Esophagus muscularis mucosa (tissue), 4 donors: ENCODE data around the gene LIN28B. TPM values are rescaled to one million over a fixed set of nuclear protein-coding genes. Genes with fewer than 3 reads are reported as not detected.
A peak's percentile ranks its signal among the peaks of the same experiment; 100 is the strongest.
"Not testable (repeated sequence)": the region's sequence is repeated elsewhere in the genome, so short reads cannot be mapped to it uniquely, and the experiment has no call there.

Experiments
- DNase-seq: peaks from one replicate; pipeline ENCODE4 v3.0.0-alpha.2; 2017; ENCODE audit errors: extremely low spot score
- H3K27ac ChIP-seq, 4 donors: fragments of 200-600 bp; sonication (generic); replicated peaks in 1 of 4; 1 replicate in 3 of 4; 2 replicates in 1 of 4; pipeline ENCODE4 v1.5.1; 2016 to 2019; ENCODE audit warnings: mild to moderate bottlenecking in 1 of 4
- H3K27me3 ChIP-seq, 4 donors: fragments of 200-600 bp; sonication (generic); one replicate each; pipeline versions ENCODE4 v1.5.1 to v1.6.0; 2016 to 2019
- H3K36me3 ChIP-seq, 4 donors: fragments of 200-600 bp; sonication (generic); one replicate each; pipeline ENCODE4 v1.5.1; 2016 to 2019
- H3K4me1 ChIP-seq, 4 donors: fragments of 200-600 bp; sonication (generic); one replicate each; pipeline ENCODE4 v1.5.1; 2016 to 2019
- H3K4me3 ChIP-seq, 4 donors: fragments of 200-600 bp; sonication (generic); 1 replicate in 2 of 4; 2 replicates in 2 of 4; pipeline ENCODE4 v1.5.1; 2016 to 2019; ENCODE audit warnings: mild to moderate bottlenecking in 4 of 4, moderate library complexity in 1 of 4
- H3K9me3 ChIP-seq, 4 donors: fragments of 200-600 bp; sonication (generic); 1 replicate in 3 of 4; 2 replicates in 1 of 4; pipeline ENCODE4 v1.5.1; 2016 to 2019
- CTCF ChIP-seq, 3 experiments: fragments of 200-600 bp in 2 of 3; fragments of 450-650 bp in 1 of 3; sonication (generic) in 2 of 3; IDR thresholded peaks; one replicate each; pipeline ENCODE4 v1.5.1; 2017 to 2019; ENCODE audit warnings: antibody characterized with exemption in 3 of 3, mild to moderate bottlenecking in 2 of 3, moderate library complexity in 1 of 3
- EP300 ChIP-seq: sonication (generic); formaldehyde crosslinking; IDR thresholded peaks from one replicate; pipeline ENCODE4 v1.6.1; 2017; ENCODE audit warnings: antibody characterized with exemption
- POLR2A ChIP-seq: fragments of 450-650 bp; IDR thresholded peaks from one replicate; pipeline ENCODE4 v1.6.1; 2017; ENCODE audit warnings: antibody characterized with exemption, moderate library complexity, mild to moderate bottlenecking, low read depth
- POLR2AphosphoS5 ChIP-seq, 2 donors: sonication (generic); formaldehyde crosslinking; IDR thresholded peaks; one replicate each; pipeline ENCODE4 v1.6.1; 2017; ENCODE audit warnings: antibody characterized with exemption in 2 of 2
- WGBS: methylation state at CpG from one replicate; pipeline ENCODE4 v1.1.5; 2018; 5-methylcytosine and 5-hydroxymethylcytosine counted together
- intact Hi-C: fragments of 100-400 bp; cut with DNase I; formaldehyde crosslinking; loops from one replicate; pipeline ENCODE4 v1.15.1; 2023
- total RNA-seq, 4 donors: library from RNA; depleted of rRNA; stranded (reverse); fragments of >200 nt; gene quantifications; one replicate each; pipeline versions ENCODE4 v1.1.0 to v1.2.1, GENCODE V29; 2016

The LIN28B gene
- total RNA-seq, 4 donors from 2014 or later = not detected

GRCh38 chr6:104990085-104990484, 33.2 kb downstream of the LIN28B start:
- 91% methylated on average over 1 of the region's 1 CpG for WGBS
- Histone ChIP-seq H3K4me3 (no peak overlapping the region), H3K27ac (no peak overlapping the region), H3K36me3 (no peaks in the 10 kb centered on the region), H3K27me3 (no peaks in the 10 kb centered on the region), H3K9me3 (no peaks in the 10 kb centered on the region), H3K4me1 (peaks cover 0 to 1% (median 0%) of the 10 kb centered on the region in 4 donors)
- DNase-seq = no peak
- TF ChIP-seq POLR2AphosphoS5 (IDR thresholded peaks at IDR 0.05) = no peak
- TF ChIP-seq EP300 = no peak
- TF ChIP-seq POLR2A = no peak
- no peak for TF ChIP-seq CTCF (IDR thresholded peaks at IDR 0.05)
- intact Hi-C loops = loop anchor here (10.0 kb wide), 1 partner anchor 415 kb away; the partner anchor contains the start of gene PREP

- DNase-seq, H3K27ac ChIP-seq, H3K36me3 ChIP-seq, H3K27me3 ChIP-seq, H3K4me3 ChIP-seq, H3K9me3 ChIP-seq: not testable (repeated sequence)
- H3K4me1 ChIP-seq = peaks cover 0 to 11% (median 7%) of the 10 kb centered on the region in 4 donors
- 99% methylated on average over 12 of the region's 37 CpGs for WGBS
- intact Hi-C loops = loop anchor here (10.0 kb wide), 1 partner anchor 414 kb away; the partner anchor contains the start of gene PREP
Measured at GRCh38 chr6:104991062-104991461, 34.2 kb downstream of the LIN28B start.

GRCh38 chr6:104993576-104993975, 36.7 kb downstream of the LIN28B start:
- not testable (repeated sequence) for H3K27me3 ChIP-seq, H3K27ac ChIP-seq, H3K9me3 ChIP-seq, H3K4me3 ChIP-seq, H3K36me3 ChIP-seq, DNase-seq
- H3K4me1 ChIP-seq = peaks cover 4 to 24% (median 21%) of the 10 kb centered on the region in 4 donors
- intact Hi-C loops = loop anchor here (10.0 kb wide), 1 partner anchor 411 kb away; the partner anchor contains the start of gene PREP
- WGBS = 94% methylated on average over 7 of the region's 7 CpGs

- 84% methylated on average over 2 of the region's 2 CpGs for WGBS
- intact Hi-C loops = loop anchor here (2.0 to 10.0 kb wide), 2 partner anchors 83 to 409 kb away; partner anchors contain the start of gene PREP
- peak overlapping the region; percentile 62 to 78 (median 71) for H3K27ac ChIP-seq
Measured at GRCh38 chr6:104995989-104996617, 39.2 kb downstream of the LIN28B start.

GRCh38 chr6:105001063-105001462, 44.2 kb downstream of the LIN28B start:
- Histone ChIP-seq H3K36me3 (no peaks in the 10 kb centered on the region), H3K4me1 (peaks cover 4 to 18% (median 11%) of the 10 kb centered on the region in 4 donors), H3K27ac (no peak overlapping the region), H3K4me3 (no peak overlapping the region), H3K27me3 (no peaks in the 10 kb centered on the region), H3K9me3 (no peaks in the 10 kb centered on the region)
- TF ChIP-seq EP300 (no peak), CTCF (IDR thresholded peaks at IDR 0.05) (no peak), POLR2AphosphoS5 (IDR thresholded peaks at IDR 0.05) (no peak), POLR2A (no peak)
- intact Hi-C loops = no loop called here
- DNase-seq = no peak
- WGBS = 45% methylated on average over 1 of the region's 1 CpG

More at GRCh38 chr6:104995989-104996617, 39.2 kb downstream of the LIN28B start:
- no peak overlapping the region for H3K4me3 ChIP-seq
- no peak for TF ChIP-seq POLR2A
- peak; percentile 30 to 50 (median 46) for TF ChIP-seq CTCF (IDR thresholded peaks at IDR 0.05)
- peak; percentile 32 to 63 for TF ChIP-seq POLR2AphosphoS5 (IDR thresholded peaks at IDR 0.05)
- no peaks in the 10 kb centered on the region for H3K27me3 ChIP-seq
- DNase-seq = no peak
- H3K36me3 ChIP-seq = no peaks in the 10 kb centered on the region
- peaks cover 4 to 24% (median 21%) of the 10 kb centered on the region in 4 donors for H3K4me1 ChIP-seq
- H3K9me3 ChIP-seq = no peaks in the 10 kb centered on the region

GRCh38 chr6:105001906-105002305, 45.0 kb downstream of the LIN28B start:
- Histone ChIP-seq H3K9me3 (no peaks in the 10 kb centered on the region), H3K27me3 (no peaks in the 10 kb centered on the region), H3K27ac (no peak overlapping the region), H3K36me3 (no peaks in the 10 kb centered on the region), H3K4me3 (no peak overlapping the region), H3K4me1 (peaks cover 0 to 10% (median 3%) of the 10 kb centered on the region in 4 donors)
- intact Hi-C loops = no loop called here
- TF ChIP-seq CTCF (IDR thresholded peaks at IDR 0.05) (no peak), POLR2A (no peak), EP300 (no peak), POLR2AphosphoS5 (IDR thresholded peaks at IDR 0.05) (no peak)
- no peak for DNase-seq
- WGBS = 70% methylated on average over 1 of the region's 1 CpG
